Measurements from ENCODE around the gene ST8SIA1.

The ST8SIA1 gene

DNA sequence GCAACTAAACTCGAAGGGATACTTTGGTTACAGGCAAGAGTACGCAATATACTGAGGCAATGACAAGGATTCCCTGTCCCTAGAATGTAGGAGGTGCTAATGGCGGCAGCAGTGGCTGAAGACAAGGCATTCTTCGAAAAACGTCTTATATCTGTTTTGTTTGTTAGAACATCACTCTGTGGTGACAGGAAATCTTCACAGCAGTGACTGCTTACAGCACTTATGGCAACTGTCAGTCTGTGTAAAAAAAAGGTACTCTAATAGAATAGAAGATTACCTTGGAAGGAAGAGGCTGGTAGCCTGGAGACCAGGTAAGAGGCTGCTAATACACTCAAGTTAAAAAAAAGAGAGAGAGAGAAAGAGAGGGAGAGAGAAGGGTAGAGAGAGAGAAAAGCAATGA, 131.7 kb downstream of the ST8SIA1 start:
- Histone ChIP-seq H2AFZ (ENCODE audit: low read depth) (no peak overlapping the region), H3K27ac (no peak overlapping the region), H3K36me3 (ENCODE audit: insufficient read depth) (no peaks in the 10 kb centered on the region), H3K9ac (no peak overlapping the region), H4K20me1 (ENCODE audit: insufficient read depth) (no peaks in the 10 kb centered on the region), H3K79me2 (ENCODE audit: insufficient read depth, low read depth) (no peaks in the 10 kb centered on the region), H3K4me1 (ENCODE audit: low read depth, poor library complexity, severe bottlenecking) (no peaks in the 10 kb centered on the region), H3K4me3 (IDR thresholded peaks at IDR 0.05; ENCODE audit: insufficient read depth, low read depth, low read length) (no peak overlapping the region), H3K4me2 (no peak overlapping the region), H3K27me3 (ENCODE audit: insufficient read depth, low read depth) (no peaks in the 10 kb centered on the region)
- TF ChIP-seq, protein P1, sequence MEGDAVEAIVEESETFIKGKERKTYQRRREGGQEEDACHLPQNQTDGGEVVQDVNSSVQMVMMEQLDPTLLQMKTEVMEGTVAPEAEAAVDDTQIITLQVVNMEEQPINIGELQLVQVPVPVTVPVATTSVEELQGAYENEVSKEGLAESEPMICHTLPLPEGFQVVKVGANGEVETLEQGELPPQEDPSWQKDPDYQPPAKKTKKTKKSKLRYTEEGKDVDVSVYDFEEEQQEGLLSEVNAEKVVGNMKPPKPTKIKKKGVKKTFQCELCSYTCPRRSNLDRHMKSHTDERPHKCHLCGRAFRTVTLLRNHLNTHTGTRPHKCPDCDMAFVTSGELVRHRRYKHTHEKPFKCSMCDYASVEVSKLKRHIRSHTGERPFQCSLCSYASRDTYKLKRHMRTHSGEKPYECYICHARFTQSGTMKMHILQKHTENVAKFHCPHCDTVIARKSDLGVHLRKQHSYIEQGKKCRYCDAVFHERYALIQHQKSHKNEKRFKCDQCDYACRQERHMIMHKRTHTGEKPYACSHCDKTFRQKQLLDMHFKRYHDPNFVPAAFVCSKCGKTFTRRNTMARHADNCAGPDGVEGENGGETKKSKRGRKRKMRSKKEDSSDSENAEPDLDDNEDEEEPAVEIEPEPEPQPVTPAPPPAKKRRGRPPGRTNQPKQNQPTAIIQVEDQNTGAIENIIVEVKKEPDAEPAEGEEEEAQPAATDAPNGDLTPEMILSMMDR (conservative IDR thresholded peaks at IDR 0.05; ENCODE audit: low read depth, low read length): no peak

DNA sequence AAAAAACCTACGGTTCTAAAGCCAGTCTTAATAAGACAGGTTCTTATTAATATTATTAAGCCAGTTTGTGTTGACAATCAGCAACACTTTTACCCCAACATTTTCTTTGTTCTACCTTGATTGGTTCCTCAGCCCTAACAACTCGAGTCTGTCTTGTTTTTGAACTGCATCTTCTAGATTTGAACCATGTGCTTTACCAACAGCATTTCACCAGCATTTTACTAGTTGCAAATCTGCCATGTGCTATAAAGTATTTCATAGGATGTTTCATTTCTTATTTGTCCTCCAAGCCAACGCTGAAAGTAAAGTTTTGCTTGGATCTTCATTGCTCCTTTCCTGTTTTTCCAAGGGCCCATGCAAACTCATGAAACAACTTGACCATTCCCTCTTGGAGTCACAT, 133.4 kb downstream of the ST8SIA1 start:
- Histone ChIP-seq H4K20me1 (ENCODE audit: insufficient read depth) (no peaks in the 10 kb centered on the region), H3K4me1 (ENCODE audit: low read depth, poor library complexity, severe bottlenecking) (no peaks in the 10 kb centered on the region), H3K9ac (no peak overlapping the region), H3K27me3 (ENCODE audit: insufficient read depth, low read depth) (no peaks in the 10 kb centered on the region), H2AFZ (ENCODE audit: low read depth) (no peak overlapping the region), H3K79me2 (ENCODE audit: insufficient read depth, low read depth) (no peaks in the 10 kb centered on the region), H3K27ac (no peak overlapping the region), H3K4me3 (IDR thresholded peaks at IDR 0.05; ENCODE audit: insufficient read depth, low read depth, low read length) (no peak overlapping the region), H3K36me3 (ENCODE audit: insufficient read depth) (no peaks in the 10 kb centered on the region), H3K4me2 (no peak overlapping the region)
- TF ChIP-seq, protein P1 (conservative IDR thresholded peaks at IDR 0.05; ENCODE audit: low read depth, low read length): no peak

DNA sequence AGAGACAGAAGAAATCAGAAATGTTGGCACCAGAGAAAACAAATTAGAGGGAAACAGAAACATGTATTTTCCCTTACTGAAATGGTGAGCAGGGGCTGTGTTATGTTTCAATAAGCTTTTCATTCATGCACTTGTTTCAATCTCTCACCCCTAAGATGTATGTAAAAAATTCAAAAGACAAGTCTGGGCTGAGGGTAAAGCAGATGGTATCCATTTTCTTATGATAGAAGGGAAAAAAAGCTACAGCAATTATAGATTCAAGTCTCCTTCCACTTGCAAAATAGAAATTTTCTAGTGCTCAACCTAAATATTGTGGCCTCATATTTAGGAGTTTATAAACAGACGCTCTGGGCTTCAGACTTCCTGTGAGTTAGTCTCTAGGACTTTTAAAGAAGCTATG, 138.3 kb downstream of the ST8SIA1 start:
- no peak overlapping the region for H2AFZ ChIP-seq (ENCODE audit: low read depth)
- TF ChIP-seq, protein P1 (conservative IDR thresholded peaks at IDR 0.05; ENCODE audit: low read depth, low read length): no peak
- no peak overlapping the region for H3K4me2 ChIP-seq
- no peaks in the 10 kb centered on the region for H3K4me1 ChIP-seq (ENCODE audit: low read depth, poor library complexity, severe bottlenecking)
- H3K4me3 ChIP-seq (IDR thresholded peaks at IDR 0.05; ENCODE audit: insufficient read depth, low read depth, low read length): no peak overlapping the region
- H3K27me3 ChIP-seq (ENCODE audit: insufficient read depth, low read depth): no peaks in the 10 kb centered on the region
- no peaks in the 10 kb centered on the region for H3K36me3 ChIP-seq (ENCODE audit: insufficient read depth)
- no peaks in the 10 kb centered on the region for H4K20me1 ChIP-seq (ENCODE audit: insufficient read depth)
- no peak overlapping the region for H3K27ac ChIP-seq
- no peaks in the 10 kb centered on the region for H3K79me2 ChIP-seq (ENCODE audit: insufficient read depth, low read depth)
- no peak overlapping the region for H3K9ac ChIP-seq

DNA sequence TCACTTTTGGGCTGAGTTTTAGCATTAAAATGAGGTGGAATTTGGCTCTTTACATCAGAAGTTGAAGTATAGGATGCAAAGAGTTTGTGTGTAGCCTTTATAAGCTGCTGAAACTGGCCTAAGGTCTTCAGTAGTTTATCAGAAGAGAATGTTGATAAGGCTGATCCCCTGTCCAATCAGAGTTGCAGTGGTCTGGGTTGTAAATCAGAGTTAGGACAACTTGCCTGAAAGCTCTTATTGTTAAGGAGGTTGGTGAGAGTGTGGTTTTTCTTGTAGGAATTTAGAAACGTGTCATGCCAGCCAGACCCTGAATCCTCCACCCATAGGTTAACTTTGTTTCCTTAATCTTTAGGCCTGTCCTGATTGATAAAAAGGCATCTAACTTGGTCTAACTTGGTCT, 143.5 kb downstream of the ST8SIA1 start:
- H2AFZ ChIP-seq (ENCODE audit: low read depth): no peak overlapping the region
- H3K79me2 ChIP-seq (ENCODE audit: insufficient read depth, low read depth): no peaks in the 10 kb centered on the region
- H3K4me3 ChIP-seq (IDR thresholded peaks at IDR 0.05; ENCODE audit: insufficient read depth, low read depth, low read length): no peak overlapping the region
- H4K20me1 ChIP-seq (ENCODE audit: insufficient read depth): no peaks in the 10 kb centered on the region
- no peak overlapping the region for H3K4me2 ChIP-seq
- H3K27me3 ChIP-seq (ENCODE audit: insufficient read depth, low read depth): no peaks in the 10 kb centered on the region
- no peaks in the 10 kb centered on the region for H3K36me3 ChIP-seq (ENCODE audit: insufficient read depth)
- H3K9ac ChIP-seq: no peak overlapping the region
- no peak overlapping the region for H3K27ac ChIP-seq
- TF ChIP-seq, protein P1 (conservative IDR thresholded peaks at IDR 0.05; ENCODE audit: low read depth, low read length): no peak
- H3K4me1 ChIP-seq (ENCODE audit: low read depth, poor library complexity, severe bottlenecking): no peaks in the 10 kb centered on the region
